GM12872 (cell line): ENCODE results near the gene DIO2.

ENCODE experiments used
- TF ChIP-seq, protein P1 (sequence below): IDR thresholded peaks from 3 replicates; pipeline ENCODE4 v1.5.1; 2011; ENCODE audit warnings: low read depth, mild to moderate bottlenecking, low read length, moderate library complexity; ENCODE audit not compliant: insufficient read depth

The DIO2 gene

DNA sequence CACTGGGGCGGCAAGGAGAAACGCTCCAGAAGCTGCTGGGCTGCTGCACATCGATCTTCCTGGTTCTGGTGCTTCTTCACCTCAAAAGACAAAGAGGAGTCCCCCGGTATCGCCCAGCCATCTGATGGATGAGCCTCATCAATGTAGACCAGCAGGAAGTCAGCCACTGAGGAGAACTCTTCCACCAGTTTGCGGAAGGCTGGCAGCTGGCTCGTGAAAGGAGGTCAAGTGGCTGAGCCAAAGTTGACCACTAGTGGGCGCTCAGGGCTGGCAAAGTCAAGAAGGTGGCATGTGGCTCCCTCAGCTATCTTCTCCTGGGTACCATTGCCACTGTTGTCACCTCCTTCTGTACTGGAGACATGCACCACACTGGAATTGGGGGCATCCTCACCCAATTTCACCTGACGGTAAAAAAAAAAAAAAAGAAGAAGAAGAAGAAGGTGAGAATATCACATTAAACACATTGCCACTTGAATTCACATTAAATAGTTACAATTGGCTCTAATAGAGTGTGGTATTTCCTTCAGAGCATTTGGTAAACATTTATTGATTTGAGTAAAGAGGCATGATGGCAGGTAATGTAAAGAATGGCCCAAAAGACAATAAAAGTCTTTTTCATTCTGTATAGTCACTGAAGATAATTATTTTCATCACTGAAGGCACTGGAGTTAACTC, 8.3 kb downstream of the DIO2 start:
- TF ChIP-seq, protein P1, sequence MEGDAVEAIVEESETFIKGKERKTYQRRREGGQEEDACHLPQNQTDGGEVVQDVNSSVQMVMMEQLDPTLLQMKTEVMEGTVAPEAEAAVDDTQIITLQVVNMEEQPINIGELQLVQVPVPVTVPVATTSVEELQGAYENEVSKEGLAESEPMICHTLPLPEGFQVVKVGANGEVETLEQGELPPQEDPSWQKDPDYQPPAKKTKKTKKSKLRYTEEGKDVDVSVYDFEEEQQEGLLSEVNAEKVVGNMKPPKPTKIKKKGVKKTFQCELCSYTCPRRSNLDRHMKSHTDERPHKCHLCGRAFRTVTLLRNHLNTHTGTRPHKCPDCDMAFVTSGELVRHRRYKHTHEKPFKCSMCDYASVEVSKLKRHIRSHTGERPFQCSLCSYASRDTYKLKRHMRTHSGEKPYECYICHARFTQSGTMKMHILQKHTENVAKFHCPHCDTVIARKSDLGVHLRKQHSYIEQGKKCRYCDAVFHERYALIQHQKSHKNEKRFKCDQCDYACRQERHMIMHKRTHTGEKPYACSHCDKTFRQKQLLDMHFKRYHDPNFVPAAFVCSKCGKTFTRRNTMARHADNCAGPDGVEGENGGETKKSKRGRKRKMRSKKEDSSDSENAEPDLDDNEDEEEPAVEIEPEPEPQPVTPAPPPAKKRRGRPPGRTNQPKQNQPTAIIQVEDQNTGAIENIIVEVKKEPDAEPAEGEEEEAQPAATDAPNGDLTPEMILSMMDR: peak; percentile 91

DNA sequence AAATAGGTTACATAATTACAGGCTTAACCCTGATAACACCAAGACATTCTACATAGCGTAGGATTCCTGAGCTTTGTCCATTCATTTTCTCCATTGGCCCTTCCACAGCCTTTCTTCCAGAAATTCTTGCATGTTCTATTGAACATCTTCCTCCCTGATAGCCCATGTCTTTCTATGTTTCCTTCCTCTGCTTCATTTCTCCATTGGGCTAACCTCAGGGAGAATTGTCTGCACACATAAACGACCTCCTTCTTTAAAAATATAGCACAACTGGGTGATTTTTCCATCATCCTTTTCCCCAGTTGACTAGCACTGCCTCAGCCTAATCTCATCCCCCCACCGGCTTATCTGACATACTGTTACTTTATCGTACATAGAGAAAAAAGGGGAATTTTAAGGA, 11.2 kb downstream of the DIO2 start:
- TF ChIP-seq, protein P1: no peak

DNA sequence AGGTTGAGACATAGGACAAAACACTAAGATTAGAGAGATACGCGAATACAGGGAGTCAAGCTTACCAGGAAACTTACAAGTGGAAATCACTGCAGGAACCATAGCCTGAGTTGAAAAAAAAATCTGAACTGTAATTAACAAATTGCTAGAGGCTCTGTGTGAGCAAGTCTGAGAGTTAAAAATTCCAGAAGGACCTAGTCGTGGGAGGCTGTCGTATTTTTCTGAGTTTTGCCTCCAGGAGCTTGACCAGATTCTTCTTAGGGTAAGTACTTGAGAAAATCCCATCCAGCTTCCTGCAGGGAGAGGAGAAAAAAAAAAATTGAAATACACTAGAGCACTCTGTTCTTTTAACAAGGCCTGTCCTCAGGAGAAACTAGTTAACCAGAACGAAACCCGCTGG, 22.7 kb downstream of the DIO2 start:
- TF ChIP-seq, protein P1: no peak

DNA sequence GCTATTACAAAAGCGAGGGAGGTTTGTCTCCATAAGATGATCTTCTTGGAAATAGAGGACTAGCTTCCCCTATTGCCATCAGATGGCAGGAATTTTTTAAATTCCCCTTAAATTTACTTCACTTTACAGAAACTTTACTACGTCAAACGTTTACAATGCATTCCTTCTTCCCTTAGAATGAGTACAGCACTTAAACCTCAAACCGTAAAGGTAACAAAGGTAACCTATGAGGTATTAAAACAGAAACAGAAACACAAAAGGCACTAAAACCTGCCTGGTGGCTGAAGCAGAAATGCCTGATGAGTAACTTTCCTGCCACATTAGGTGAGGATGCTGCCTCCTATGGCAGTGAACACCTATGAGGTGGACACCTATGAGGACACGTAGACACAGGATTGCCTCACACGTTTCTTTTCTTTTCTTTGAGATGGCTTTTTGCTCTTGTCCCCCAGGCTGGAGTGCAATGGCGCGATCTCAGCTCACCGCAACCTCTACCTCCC, 25.0 kb downstream of the DIO2 start:
- TF ChIP-seq, protein P1: no peak

DNA sequence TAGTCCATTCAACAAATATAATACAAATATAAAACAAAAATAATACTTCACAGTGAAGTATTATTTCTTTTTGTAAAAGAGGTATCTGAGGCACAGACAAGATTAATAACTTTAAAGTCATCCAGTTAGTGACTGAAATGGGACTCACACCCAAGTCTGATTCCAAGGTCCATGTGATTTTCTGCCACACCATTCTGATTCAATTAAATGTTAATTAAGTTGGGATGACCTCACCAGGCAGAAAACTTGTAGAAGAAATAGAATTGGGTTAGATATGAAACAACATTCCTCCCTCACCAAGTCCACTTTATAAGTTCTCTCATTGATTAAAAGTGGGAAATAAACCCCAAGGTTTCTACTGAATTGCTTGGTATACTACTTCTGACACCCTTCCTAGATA, 34.4 kb downstream of the DIO2 start:
- TF ChIP-seq, protein P1: no peak

DNA sequence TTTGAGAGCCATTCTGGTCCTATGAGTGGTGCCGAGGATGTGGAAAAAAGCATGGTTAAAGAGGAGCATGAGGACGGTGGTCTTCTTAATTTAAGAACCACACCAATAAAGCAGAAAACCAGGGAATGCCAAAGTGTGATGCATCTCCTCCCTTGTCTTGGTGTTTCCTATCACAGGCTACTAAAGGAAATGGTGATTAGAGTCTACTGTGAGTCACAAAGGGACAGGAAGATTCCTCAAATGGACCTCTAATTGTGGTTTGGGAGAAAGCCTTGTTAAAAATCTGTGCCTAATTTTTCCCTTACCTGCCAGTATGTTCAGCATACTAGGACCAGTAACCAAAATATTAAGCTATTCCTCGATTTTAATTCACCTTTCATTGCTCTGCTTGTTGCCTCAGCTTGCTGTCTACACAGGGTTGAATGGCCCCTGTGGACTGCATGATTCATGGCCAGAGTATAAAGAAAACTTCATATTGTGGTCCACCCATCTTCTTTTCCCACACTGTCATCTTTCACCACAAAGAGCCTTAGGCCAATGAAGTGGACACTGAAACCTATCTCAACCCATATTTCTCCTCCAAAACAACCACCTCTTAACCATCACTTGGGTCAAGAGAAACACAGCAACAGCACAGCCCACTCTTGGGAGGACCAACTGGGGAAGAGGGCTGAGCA, 38.8 kb downstream of the DIO2 start:
- TF ChIP-seq, protein P1: no peak

DNA sequence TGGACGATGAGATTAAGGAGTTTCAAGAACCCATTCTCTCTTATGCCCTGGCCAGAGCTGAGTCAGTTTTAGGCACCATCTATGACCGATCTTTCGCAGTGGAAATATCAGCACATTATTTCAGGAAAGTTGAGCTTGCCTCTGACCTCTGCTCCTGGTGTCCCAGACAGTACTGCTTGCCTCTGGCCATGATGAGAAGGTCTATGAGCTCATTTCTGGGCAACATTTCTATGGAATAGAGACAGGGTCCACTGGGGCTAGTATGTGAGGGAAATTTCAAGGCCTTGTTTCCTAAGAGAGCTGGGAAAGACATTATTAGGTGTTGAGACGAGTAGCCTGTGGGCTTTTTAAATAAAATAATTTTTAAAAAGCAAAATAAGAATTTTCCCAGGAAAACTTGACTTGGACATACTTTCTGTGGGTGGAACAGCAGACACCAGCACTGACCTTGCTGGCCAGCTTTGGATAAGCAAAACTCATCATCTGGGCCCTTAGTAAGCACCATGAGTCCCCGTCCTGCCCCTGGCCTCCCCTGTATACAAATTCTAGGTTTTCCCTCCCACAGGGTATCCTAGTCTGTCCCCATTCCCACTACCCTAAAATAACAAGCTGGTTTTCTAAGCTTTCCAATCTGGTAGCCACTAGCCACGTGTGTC, 43.4 kb downstream of the DIO2 start:
- TF ChIP-seq, protein P1: no peak
